Mesodermal cell (in vitro differentiated cells): ENCODE measurements around the gene TBATA.
"Not testable (repeated sequence)": the region's sequence is repeated elsewhere in the genome, so short reads cannot be mapped to it uniquely, and the experiment has no call there.

Experiments used
- H3K27ac ChIP-seq: 2 replicates; pipeline ENCODE4 v1.7.0; 2013; ENCODE audit warnings: mild to moderate bottlenecking, low read depth, low read length, moderate library complexity; ENCODE audit not compliant: severe bottlenecking
- H3K36me3 ChIP-seq: 2 replicates; pipeline ENCODE4 v1.7.1; 2013; ENCODE audit warnings: mild to moderate bottlenecking, low read length, moderate library complexity; ENCODE audit not compliant: control insufficient read depth, insufficient read depth
- H3K4me1 ChIP-seq: one replicate; pipeline ENCODE4 v1.7.1; 2013; ENCODE audit warnings: mild to moderate bottlenecking, low read length; ENCODE audit not compliant: insufficient read depth, control insufficient read depth, poor library complexity, severe bottlenecking
- H3K4me3 ChIP-seq: 2 replicates; pipeline ENCODE4 v1.7.0; 2013; ENCODE audit warnings: low read length, control low read depth, mild to moderate bottlenecking; ENCODE audit not compliant: insufficient read depth, poor library complexity, severe bottlenecking; ENCODE audit errors: extremely low read depth
- H3K9me3 ChIP-seq: 2 replicates; pipeline ENCODE4 v1.7.1; 2013; ENCODE audit warnings: mild to moderate bottlenecking, low read length, moderate library complexity; ENCODE audit not compliant: control insufficient read depth
- WGBS, 2 experiments: methylation state at CpG; one replicate each; pipeline ENCODE4 v1.1.5; 2013; ENCODE audit warnings: missing lambda C conversion rate in 2 of 2; ENCODE audit not compliant: insufficient coverage in 2 of 2; 5-methylcytosine and 5-hydroxymethylcytosine counted together

Gene TBATA

DNA sequence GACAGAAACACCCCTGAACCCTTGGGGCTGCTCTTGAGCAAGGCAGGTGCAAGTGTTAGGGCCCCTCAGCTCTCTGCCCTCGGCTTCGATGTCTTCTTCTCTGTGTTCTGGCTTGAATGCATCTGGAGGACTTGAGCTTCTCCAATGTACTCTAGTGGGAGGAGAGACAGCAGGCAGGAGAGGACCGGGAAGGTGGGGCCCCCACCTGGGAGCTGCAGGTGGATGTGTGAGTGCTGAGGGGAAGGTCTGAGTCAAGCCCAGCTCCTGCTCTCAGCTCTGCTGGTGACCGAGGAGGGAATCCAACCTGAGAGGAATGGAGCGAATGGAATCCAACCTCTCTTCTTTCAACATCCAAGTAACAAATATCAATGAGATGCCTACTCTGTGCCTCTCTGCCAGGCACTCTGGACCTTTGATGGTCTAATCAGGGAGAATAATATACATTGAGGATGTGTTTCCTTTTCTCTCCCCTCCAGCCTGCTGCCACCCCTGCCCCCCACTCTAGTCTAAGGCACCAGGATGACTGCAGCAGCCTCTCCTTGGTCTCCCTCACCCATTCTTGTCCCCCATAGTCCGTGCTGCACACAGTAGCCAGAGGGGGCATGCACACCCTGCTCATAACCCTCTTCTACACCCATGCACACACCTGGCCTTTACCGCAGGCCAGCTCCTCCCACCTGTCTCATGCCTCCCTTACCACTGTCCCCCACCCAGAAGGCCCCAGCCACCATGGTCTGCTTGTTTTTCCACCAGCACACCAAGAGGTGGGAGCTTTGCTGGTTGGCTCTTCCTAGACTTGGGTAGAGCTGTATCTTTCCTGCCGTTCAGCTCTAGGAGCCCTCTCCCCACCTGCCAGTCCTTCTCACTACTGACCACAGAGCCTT is 13.6 kb downstream of the TBATA start:
- no peaks in the 10 kb centered on the region for H3K36me3 ChIP-seq
- H3K27ac ChIP-seq, result no peak overlapping the region
- H3K4me1 ChIP-seq, result no peaks in the 10 kb centered on the region
- H3K9me3 ChIP-seq, result no peaks in the 10 kb centered on the region
- 73 to 84% methylated on average over 2 to 8 of the region's 8 CpGs for WGBS, 2 experiments
- H3K4me3 ChIP-seq, result no peak overlapping the region

DNA sequence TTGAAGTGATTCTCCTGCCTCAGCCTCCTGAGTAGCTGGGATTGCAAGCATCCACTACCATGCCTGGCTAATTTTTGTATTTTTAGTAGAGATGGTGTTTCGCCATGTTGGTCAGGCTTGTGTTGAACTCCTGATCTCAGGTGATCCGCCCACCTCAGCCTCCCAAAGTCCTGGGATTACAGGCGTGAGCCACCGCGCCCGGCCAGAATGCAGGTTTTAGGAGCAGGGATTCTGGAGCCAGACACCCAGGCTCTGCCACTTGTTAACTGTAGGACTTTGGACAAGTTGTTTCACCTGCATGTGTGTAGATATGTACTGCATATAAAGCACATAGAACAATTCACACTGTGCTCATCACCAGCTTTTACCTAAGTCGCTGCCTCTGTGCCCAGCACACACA is 14.7 kb downstream of the TBATA start:
- 94 to 98% methylated on average over 3 to 7 of the region's 7 CpGs for WGBS, 2 experiments
- H3K36me3 ChIP-seq, H3K4me3 ChIP-seq, H3K9me3 ChIP-seq, H3K27ac ChIP-seq, H3K4me1 ChIP-seq: not testable (repeated sequence)

DNA sequence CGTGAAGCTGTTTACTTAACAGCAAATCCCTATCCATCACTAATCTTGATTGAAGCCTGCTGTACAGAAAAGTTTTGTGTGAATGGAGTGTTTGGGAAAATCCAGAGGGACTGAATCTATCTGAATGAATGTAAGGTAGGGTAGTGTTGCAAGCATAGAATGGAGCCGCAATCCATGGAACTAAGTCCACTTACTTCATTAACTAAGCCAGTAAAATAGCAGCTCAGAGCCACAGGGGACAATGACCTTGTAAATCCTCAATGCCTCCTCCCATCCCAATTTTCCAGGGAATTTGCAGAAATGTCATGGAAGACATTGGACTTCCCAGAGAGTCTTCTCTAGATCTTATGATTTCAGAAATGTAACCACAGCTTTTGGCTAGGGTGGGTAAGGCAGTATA is 15.2 kb downstream of the TBATA start:
- H3K4me1 ChIP-seq, result no peaks in the 10 kb centered on the region
- WGBS, 2 experiments, result no CpG with 5 or more reads among the region's 2 CpGs
- peaks cover 10% of the 10 kb centered on the region for H3K9me3 ChIP-seq
- no peaks in the 10 kb centered on the region for H3K36me3 ChIP-seq
- no peak overlapping the region for H3K27ac ChIP-seq
- H3K4me3 ChIP-seq, result no peak overlapping the region

DNA sequence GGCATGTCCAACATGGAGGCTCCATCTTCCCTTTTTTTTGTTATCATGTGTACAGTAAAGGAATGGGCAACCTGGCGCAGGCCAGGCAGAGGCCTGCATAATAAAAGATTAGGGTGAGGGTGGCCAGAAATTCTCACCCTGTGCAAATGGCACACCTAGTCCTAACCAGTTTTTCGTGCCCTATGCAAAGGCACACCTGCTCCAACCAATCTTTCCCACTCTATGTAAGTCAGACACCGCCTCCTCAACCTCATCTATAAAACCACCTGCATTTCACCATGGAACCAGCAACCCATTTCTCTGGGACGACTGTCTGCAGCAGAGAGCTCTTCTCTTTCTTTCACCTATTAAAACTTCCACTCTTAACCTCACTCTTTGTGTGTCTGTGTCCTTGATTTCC is 16.1 kb downstream of the TBATA start:
- 87 to 90% methylated on average over 2 to 3 of the region's 4 CpGs for WGBS, 2 experiments

DNA sequence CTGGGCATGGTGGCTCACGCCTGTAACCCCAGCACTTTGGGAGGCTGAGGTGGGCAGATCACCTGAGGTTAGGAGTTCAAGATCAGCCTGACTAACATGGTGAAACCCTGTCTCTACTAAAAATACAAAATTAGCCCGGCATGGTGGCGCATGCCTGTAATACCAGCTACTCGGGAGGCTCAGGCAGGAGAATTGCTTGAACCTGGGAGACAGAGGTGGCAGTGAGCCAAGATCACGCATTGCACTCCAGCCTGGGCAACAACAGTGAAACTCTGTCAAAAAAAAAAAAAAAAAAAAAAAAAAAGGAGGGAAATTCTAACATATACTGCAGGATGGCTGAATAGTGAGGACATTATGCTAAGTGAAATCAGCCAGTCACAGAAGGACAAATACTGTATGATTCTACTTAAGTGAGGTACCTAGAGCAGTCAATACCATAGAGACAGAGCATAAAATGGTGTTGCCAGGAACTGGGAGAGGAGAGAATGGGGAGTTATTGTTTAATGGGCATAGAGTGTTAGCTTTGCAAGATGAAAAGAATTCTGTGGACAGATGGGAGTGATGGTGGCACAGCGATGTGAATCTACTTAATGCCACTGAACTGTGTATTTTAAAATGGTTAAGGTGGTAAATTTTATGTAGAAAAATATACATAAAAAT is 17.0 kb downstream of the TBATA start:
- H3K27ac ChIP-seq, H3K36me3 ChIP-seq, H3K4me1 ChIP-seq, H3K4me3 ChIP-seq: not testable (repeated sequence)
- H3K9me3 ChIP-seq, result peaks cover 11% of the 10 kb centered on the region
- WGBS, 2 experiments, result 82 to 83% methylated on average over 1 to 2 of the region's 6 CpGs

More for the DNA sequence above, 16.1 kb downstream of the TBATA start:
- Histone ChIP-seq H3K36me3 (no peaks in the 10 kb centered on the region), H3K27ac (no peak overlapping the region), H3K4me3 (no peak overlapping the region), H3K4me1 (no peaks in the 10 kb centered on the region), H3K9me3 (peaks cover 11% of the 10 kb centered on the region)

DNA sequence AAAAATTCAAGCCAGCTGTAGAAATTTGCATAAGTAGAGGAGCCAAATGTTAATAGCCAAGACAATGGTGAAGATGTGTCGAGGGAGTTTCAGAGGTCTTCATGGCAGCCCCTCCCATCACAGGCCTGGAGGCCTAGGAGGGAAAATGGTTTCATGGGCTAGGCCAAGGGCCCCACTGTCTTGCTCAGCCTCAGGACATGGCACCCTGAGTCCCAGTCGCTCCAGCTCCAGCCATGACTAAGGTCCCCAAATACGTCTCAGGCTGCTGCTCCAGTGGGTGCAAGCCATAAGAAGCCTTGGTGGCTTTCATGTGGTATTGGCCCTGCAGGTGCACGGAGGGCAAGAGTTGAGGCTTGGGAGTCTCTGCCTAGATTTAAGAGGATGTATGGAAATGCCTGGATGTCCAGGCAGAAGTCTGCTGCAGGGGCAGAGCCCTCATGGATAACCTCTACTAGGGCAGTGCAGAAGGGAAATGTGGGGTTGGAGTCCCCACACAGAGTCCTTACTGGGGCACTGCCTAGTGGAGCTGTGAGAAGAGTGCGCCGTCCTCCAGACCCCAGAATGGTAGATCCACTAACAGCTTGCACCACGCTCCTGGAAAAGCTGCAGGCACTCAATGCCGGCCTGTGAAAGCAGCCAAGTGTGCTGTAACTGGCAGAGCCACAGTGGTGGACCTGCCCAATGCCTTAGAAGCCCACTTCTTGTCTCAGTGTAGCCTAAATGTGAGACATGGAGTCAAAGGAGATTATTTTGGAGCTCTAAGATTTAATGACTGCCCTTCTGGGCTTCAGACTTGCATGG is 19.2 kb downstream of the TBATA start:
- Histone ChIP-seq H3K4me3 (no peak overlapping the region), H3K36me3 (no peaks in the 10 kb centered on the region), H3K27ac (no peak overlapping the region), H3K9me3 (peaks cover 11% of the 10 kb centered on the region), H3K4me1 (no peaks in the 10 kb centered on the region)
- WGBS, 2 experiments, result 86 to 87% methylated on average over 6 to 8 of the region's 8 CpGs

DNA sequence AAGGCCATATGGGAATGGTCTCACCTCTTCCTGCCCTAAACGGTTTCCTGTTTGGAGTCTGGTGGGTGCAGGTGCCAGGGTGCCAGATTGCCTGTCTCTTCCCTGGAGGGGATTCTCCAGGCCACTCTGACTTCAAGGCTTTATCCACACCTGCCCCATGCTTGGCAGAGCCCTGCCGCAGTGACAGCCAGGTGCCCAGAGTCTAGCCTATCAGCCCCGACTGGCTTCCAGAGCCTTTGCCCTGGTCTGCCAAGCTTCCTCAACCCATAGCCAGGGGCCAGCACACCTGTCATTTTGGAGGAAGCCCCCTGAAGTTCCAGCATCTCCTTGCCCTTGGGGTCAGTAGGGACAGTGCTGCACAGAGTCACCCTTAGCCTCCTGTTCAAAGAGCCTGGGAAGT is 21.6 kb downstream of the TBATA start:
- WGBS, 2 experiments, result 88 to 92% methylated on average over 3 of the region's 3 CpGs
- Histone ChIP-seq H3K27ac (no peak overlapping the region), H3K4me3 (no peak overlapping the region), H3K4me1 (no peaks in the 10 kb centered on the region), H3K36me3 (no peaks in the 10 kb centered on the region), H3K9me3 (peaks cover 11% of the 10 kb centered on the region)

DNA sequence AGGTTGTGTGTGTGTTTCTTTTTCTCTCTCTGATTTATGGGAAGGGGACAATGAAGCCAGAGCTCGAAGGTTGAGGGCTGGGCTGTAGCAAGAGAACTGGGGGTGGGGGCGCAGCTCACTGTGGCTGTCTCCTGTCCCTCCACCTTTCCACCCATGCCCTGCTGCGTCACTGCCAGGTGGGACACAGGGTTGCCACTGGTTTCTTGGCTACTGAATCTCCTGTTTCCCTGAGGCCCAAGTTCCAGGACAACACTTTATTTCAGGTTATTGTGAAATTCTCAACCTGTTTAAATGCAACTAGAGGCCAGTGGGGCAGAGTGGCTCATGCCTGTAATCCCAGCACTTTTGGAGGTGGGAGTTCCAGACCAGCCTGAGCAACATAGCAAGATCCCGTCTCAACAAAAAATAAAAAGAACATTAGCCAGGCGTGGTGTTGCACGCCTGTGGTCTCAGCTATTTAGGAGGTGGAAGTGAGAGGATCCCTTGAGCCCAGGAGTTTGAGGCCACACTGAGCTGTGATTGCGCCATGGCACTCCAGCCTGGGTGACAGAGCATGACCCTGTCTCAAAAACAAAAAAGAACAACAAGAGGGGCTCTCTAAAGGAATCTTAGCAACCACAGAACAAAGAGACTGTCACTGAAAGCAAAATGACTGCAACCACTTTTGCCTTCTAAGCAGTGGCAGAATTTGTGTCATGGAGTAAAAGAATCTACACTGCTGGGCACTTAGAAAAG is 22.6 kb downstream of the TBATA start:
- peaks cover 11% of the 10 kb centered on the region for H3K9me3 ChIP-seq
- H3K36me3 ChIP-seq, result no peaks in the 10 kb centered on the region
- 88 to 92% methylated on average over 2 to 6 of the region's 7 CpGs for WGBS, 2 experiments
- no peak overlapping the region for H3K4me3 ChIP-seq
- no peaks in the 10 kb centered on the region for H3K4me1 ChIP-seq
- H3K27ac ChIP-seq, result no peak overlapping the region

DNA sequence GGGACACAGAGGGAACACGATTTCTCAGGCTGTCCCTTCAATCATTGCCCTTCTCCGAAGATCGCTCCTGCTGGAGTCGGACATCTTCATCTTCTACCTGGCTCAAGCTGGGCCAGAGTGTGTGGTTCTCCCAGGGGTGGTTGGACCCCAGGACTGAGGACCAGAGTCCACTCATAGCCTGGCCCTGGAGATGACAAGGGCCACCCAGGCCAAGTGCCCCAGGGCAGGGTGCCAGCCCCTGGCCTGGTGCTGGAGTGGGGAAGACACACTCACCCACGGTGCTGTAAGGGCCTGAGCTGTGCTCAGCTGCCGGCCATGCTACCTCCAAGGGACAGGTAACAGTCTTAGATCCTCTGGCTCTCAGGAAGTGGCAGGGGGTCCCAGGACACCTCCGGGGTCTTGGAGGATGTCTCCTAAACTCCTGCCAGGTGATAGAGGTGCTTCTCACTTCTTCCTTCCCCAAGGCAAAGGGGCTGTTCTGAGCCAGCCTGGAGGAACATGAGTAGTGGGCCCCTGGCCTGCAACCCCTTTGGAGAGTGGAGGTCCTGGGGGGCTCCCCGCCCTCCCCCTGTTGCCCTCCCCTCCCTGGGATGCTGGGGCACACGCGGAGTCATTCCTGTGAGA is 23.3 kb downstream of the TBATA start:
- H3K4me1 ChIP-seq, result no peaks in the 10 kb centered on the region
- no peaks in the 10 kb centered on the region for H3K36me3 ChIP-seq
- H3K4me3 ChIP-seq, result no peak overlapping the region
- no peak overlapping the region for H3K27ac ChIP-seq
- H3K9me3 ChIP-seq, result peaks cover 11% of the 10 kb centered on the region
- WGBS, 2 experiments, result 93 to 95% methylated on average over 7 to 8 of the region's 10 CpGs
